Measurements from ENCODE around the gene DBF4B. TPM values are rescaled to one million over a fixed set of nuclear protein-coding genes. Genes with fewer than 3 reads are reported as not detected.

Gene DBF4B
- total and polyA plus RNA-seq, 10 of the 15 experiments (the other 5 are each of a cell fraction or from before 2014, with no cell fraction given): 2.4 to 24.6 (median 16.9) TPM

DNA sequence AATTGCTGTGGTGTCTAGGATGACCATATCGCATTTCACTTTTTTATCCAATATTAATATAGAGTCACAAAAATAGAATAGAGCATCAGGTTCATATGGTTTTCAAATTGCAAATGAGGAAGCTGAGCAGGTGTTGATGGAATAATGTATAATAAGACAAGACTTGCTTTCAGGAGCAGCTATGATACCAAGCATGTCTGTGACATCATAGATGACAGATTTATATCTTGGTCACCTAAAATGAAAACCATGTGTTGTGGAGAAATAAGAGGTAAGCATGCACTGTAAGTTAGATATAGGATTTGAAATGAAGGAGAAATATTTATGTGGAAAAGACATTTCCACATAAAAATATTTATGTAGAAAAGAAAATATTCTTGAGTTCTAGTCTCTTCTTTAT lies 43.6 kb upstream of the DBF4B start (continued):
- no peak for TF ChIP-seq EZH2 (IDR thresholded peaks at IDR 0.05; ENCODE audit: borderline replicate concordance, control insufficient read depth, low read depth, low read length)
- TF ChIP-seq FOXK2 (IDR thresholded peaks at IDR 0.05): no peak
- TF ChIP-seq RELA (IDR thresholded peaks at IDR 0.05; ENCODE audit: borderline replicate concordance, partially characterized antibody): no peak
- no peak for TF ChIP-seq SIX5 (IDR thresholded peaks at IDR 0.05; ENCODE audit: low read depth, low read length, severe bottlenecking)
- no peak for TF ChIP-seq CHD2 (IDR thresholded peaks at IDR 0.05; ENCODE audit: borderline replicate concordance, low read depth, low read length)
- TF ChIP-seq ZBED1 (IDR thresholded peaks at IDR 0.05; ENCODE audit: borderline replicate concordance): no peak
- TF ChIP-seq, protein P1, sequence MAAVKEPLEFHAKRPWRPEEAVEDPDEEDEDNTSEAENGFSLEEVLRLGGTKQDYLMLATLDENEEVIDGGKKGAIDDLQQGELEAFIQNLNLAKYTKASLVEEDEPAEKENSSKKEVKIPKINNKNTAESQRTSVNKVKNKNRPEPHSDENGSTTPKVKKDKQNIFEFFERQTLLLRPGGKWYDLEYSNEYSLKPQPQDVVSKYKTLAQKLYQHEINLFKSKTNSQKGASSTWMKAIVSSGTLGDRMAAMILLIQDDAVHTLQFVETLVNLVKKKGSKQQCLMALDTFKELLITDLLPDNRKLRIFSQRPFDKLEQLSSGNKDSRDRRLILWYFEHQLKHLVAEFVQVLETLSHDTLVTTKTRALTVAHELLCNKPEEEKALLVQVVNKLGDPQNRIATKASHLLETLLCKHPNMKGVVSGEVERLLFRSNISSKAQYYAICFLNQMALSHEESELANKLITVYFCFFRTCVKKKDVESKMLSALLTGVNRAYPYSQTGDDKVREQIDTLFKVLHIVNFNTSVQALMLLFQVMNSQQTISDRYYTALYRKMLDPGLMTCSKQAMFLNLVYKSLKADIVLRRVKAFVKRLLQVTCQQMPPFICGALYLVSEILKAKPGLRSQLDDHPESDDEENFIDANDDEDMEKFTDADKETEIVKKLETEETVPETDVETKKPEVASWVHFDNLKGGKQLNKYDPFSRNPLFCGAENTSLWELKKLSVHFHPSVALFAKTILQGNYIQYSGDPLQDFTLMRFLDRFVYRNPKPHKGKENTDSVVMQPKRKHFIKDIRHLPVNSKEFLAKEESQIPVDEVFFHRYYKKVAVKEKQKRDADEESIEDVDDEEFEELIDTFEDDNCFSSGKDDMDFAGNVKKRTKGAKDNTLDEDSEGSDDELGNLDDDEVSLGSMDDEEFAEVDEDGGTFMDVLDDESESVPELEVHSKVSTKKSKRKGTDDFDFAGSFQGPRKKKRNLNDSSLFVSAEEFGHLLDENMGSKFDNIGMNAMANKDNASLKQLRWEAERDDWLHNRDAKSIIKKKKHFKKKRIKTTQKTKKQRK (IDR thresholded peaks at IDR 0.05; ENCODE audit: low read depth, low read length): no peak
- TF ChIP-seq, protein P2, sequence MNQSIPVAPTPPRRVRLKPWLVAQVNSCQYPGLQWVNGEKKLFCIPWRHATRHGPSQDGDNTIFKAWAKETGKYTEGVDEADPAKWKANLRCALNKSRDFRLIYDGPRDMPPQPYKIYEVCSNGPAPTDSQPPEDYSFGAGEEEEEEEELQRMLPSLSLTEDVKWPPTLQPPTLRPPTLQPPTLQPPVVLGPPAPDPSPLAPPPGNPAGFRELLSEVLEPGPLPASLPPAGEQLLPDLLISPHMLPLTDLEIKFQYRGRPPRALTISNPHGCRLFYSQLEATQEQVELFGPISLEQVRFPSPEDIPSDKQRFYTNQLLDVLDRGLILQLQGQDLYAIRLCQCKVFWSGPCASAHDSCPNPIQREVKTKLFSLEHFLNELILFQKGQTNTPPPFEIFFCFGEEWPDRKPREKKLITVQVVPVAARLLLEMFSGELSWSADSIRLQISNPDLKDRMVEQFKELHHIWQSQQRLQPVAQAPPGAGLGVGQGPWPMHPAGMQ (IDR thresholded peaks at IDR 0.05; ENCODE audit: borderline replicate concordance): no peak
- no peak for TF ChIP-seq CHD1 (IDR thresholded peaks at IDR 0.05; ENCODE audit: low read depth, low read length)

Data from GM12878 (cell line).